Lower lobe of right lung (tissue), 2 donors: ENCODE measurements around the gene AQP5. TPM values are rescaled to one million over a fixed set of nuclear protein-coding genes. Genes with fewer than 3 reads are reported as not detected.

Source experiments
- ATAC-seq, 2 donors: fragments of 200-7000 bp; cut with Tn5 transposase; one replicate each; pipeline ENCODE4 v1.9.1; 2020 to 2022; ENCODE audit warnings: mild to moderate bottlenecking in 2 of 2, moderate library complexity in 2 of 2
- DNase-seq: peaks from one replicate; pipeline ENCODE4 v3.0.0-alpha.2; 2020
- H3K27ac ChIP-seq: fragments of 200-600 bp; one replicate; pipeline ENCODE4 v1.8.0; 2022
- H3K27me3 ChIP-seq: fragments of 200-600 bp; one replicate; pipeline ENCODE4 v1.8.0; 2022; ENCODE audit warnings: low read depth
- H3K36me3 ChIP-seq: fragments of 200-600 bp; one replicate; pipeline ENCODE4 v1.8.0; 2022; ENCODE audit warnings: mild to moderate bottlenecking
- H3K4me1 ChIP-seq: fragments of 200-600 bp; one replicate; pipeline ENCODE4 v1.8.0; 2022
- H3K4me3 ChIP-seq: fragments of 200-600 bp; one replicate; pipeline ENCODE4 v1.8.0; 2022; ENCODE audit warnings: mild to moderate bottlenecking
- H3K9me3 ChIP-seq: fragments of 200-600 bp; one replicate; pipeline ENCODE4 v1.8.0; 2022
- CTCF ChIP-seq: fragments of 200-600 bp; IDR thresholded peaks from one replicate; pipeline ENCODE4 v1.8.0; 2022; ENCODE audit warnings: antibody characterized with exemption, mild to moderate bottlenecking
- intact Hi-C: fragments of 100-400 bp; cut with DNase I; formaldehyde crosslinking; loops from one replicate; pipeline ENCODE4 v1.11.0; 2022
- total RNA-seq: library from RNA; stranded (reverse); fragmentation: NEBNext Ultra II Directional; extraction: Animal tissue kit (Norgen Biotek cat#: 25700); gene quantifications from one replicate; pipeline ENCODE4 v1.2.1, GENCODE V29; 2021
- donor health status: DM: no; HTN: yes; CAD: no; lungs with severe emphysema.

AQP5 gene
- total RNA-seq, 1 donor from 2014 or later, result 6.4 TPM

DNA sequence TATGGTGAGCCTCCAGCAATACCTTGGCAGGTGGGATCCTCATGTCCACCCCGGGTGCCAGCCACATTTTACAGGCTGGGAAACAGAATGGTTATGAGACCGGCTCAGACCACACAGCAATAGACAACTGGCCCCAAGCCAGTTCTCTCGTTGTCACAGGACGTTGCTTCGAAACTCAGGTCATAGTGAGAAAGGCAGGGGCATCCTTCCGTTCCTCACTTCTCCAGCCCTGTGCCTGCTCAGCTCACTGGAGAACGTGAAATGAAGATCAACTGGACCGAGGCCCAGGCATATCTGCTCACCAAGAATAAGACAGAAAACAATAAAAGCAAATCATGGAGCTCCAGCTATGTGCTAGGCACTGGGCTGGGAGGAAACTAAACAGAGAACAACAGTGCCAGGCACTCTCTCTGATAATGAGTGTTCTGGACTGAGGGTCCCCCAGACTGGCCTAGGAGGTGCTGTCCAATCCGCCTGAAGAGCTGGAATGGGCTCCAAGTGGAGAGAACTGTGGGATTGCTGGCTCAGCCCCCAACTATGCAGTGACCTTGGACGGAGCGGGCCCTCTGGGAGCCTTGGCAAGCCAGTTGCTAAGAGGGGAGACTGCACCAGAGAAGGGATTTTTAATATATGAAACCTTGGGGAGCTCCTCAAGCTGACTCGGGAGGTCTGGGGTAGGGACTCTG, 39.2 kb upstream of the AQP5 start:
- Histone ChIP-seq H3K9me3 (no peaks in the 10 kb centered on the region), H3K4me3 (no peak overlapping the region), H3K4me1 (peaks cover 10% of the 10 kb centered on the region), H3K27me3 (no peaks in the 10 kb centered on the region), H3K27ac (no peak overlapping the region), H3K36me3 (no peaks in the 10 kb centered on the region)
- DNase-seq (no peak), ATAC-seq (no peak)
- TF ChIP-seq CTCF, result no peak
- intact Hi-C loops, result no loop called here

- DNase-seq, result no peak
- intact Hi-C loops, result no loop called here
Observed at GRCh38 chr12:49923035-49923644, 38.5 kb upstream of the AQP5 start.

GRCh38 chr12:49923880-49924556, 37.7 kb upstream of the AQP5 start:
- DNase-seq, result no peak
- ATAC-seq, result no peak
- intact Hi-C loops, result no loop called here
- no peak overlapping the region for H3K27ac ChIP-seq
- H3K36me3 ChIP-seq, result no peaks in the 10 kb centered on the region
- peaks cover 10% of the 10 kb centered on the region for H3K4me1 ChIP-seq
- no peak for TF ChIP-seq CTCF
- H3K4me3 ChIP-seq, result no peak overlapping the region
- H3K9me3 ChIP-seq, result no peaks in the 10 kb centered on the region
- H3K27me3 ChIP-seq, result no peaks in the 10 kb centered on the region

More at GRCh38 chr12:49923035-49923644, 38.5 kb upstream of the AQP5 start:
- ATAC-seq, result no peak
- Histone ChIP-seq H3K27ac (no peak overlapping the region), H3K4me1 (peaks cover 10% of the 10 kb centered on the region), H3K9me3 (no peaks in the 10 kb centered on the region), H3K36me3 (no peaks in the 10 kb centered on the region), H3K4me3 (no peak overlapping the region), H3K27me3 (no peaks in the 10 kb centered on the region)
- TF ChIP-seq CTCF, result no peak

DNA sequence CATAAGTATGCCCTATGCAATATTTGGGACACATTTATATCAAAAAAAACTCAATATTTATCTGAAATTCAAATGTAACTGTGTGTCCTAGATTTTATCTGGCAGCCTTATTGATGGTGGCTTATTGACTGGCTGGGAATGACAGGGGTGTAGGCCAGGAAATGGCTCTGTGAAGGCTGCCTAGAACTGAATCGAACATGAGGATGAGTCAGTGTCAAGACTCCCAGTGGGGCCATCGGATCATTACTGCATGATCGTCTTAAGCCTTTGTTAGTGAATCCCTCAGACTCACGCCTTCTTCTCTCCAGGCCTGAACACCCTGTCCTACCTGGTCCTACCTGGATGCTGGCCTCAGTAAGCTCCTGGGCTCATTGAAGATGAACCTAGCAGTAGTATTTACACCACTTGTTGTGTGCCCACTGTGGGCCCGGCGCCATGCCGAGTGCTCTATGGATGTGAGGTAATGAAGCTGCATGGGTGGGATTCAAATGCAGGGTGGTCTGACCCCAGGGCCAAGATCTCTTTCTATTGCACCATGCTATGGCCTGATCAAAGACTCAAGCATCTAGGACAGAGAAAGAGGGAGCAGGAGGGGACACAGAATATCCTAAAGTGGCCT, 36.9 kb upstream of the AQP5 start:
- Histone ChIP-seq H3K9me3 (no peaks in the 10 kb centered on the region), H3K4me3 (no peak overlapping the region), H3K27ac (no peak overlapping the region), H3K36me3 (no peaks in the 10 kb centered on the region), H3K4me1 (peaks cover 9% of the 10 kb centered on the region), H3K27me3 (no peaks in the 10 kb centered on the region)
- intact Hi-C loops, result no loop called here
- no peak for DNase-seq
- TF ChIP-seq CTCF, result no peak
- no peak for ATAC-seq

DNA sequence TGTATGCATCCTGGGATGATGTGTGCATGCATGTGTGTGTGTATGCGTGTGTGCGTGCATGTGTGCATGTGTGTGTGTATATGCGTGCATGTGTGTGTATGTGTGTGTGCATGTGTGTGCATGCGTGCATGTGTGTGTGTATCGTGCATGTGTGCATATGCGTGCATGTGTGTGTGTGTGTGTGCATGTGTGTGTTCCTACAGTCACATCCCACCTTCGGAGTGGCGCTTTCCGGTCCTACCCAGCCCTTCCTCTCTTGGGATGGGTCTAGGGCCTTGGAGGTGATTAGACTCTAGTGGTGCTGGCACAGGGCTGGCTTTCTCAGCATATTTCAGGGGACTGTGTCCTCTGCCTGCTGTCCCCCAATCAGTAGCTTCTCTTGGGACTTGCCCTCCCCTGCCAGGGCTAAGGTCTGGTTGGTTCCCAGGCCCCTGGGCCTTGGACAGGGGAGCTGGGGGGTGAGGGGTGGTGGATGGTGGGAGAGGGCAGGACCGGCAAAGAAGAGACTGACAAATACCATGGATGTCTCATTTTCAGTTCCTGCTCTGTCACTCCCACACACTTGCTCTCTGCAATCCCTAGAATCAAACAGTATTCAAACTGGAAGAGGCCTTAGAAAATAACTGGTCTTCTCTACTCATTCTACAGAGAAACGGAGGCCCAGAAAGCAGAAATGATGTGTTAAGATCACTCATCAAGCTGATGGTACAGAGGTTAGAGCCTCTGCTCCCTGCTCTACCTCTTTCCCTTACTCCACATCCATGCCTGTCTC, 36.1 kb upstream of the AQP5 start:
- intact Hi-C loops, result no loop called here
- H3K36me3 ChIP-seq, result no peaks in the 10 kb centered on the region
- TF ChIP-seq CTCF, result no peak
- H3K4me3 ChIP-seq, result no peak overlapping the region
- H3K4me1 ChIP-seq, result peaks cover under 1% of the 10 kb centered on the region
- DNase-seq (no peak), ATAC-seq (no peak)
- H3K27ac ChIP-seq, result no peak overlapping the region
- H3K9me3 ChIP-seq, result no peaks in the 10 kb centered on the region
- H3K27me3 ChIP-seq, result no peaks in the 10 kb centered on the region
